GM12892 (cell line): Measurements from ENCODE around the gene DYNLT4.

ENCODE experiments used
- POLR2A ChIP-seq: IDR thresholded peaks from 2 replicates; pipeline ENCODE4 v1.6.1; 2011; ENCODE audit warnings: low read depth, low read length, control low read depth
- TAF1 ChIP-seq: IDR thresholded peaks from 2 replicates; pipeline ENCODE4 v1.6.1; 2011; ENCODE audit warnings: low read depth, mild to moderate bottlenecking, control low read depth, low read length, borderline replicate concordance

- TF ChIP-seq POLR2A, result no peak
- TF ChIP-seq TAF1, result no peak
These were observed 4.7 kb downstream of the DYNLT4 start for GRCh38 chr1:44802306-44803061.
